HUES64 (cell line): Measurements from ENCODE around the gene CHN1.

Source experiments
- H3K27ac ChIP-seq: 2 replicates; pipeline ENCODE4 v1.7.0; 2013; ENCODE audit warnings: low read depth, low read length, inconsistent platforms
- H3K27me3 ChIP-seq: 2 replicates; pipeline ENCODE4 v1.6.1; 2013; ENCODE audit warnings: mild to moderate bottlenecking, low read length; ENCODE audit not compliant: insufficient read depth
- H3K36me3 ChIP-seq: 2 replicates; pipeline ENCODE4 v1.6.1; 2013; ENCODE audit warnings: mild to moderate bottlenecking, low read length; ENCODE audit not compliant: insufficient read depth
- H3K4me1 ChIP-seq: 2 replicates; pipeline ENCODE4 v1.6.1; 2013; ENCODE audit warnings: mild to moderate bottlenecking, low read length, moderate library complexity; ENCODE audit not compliant: insufficient read depth
- H3K4me3 ChIP-seq: 2 replicates; pipeline ENCODE4 v1.5.1; 2013; ENCODE audit warnings: mild to moderate bottlenecking, low read length, moderate library complexity
- H3K9ac ChIP-seq: 2 replicates; pipeline ENCODE4 v1.6.1; 2013; ENCODE audit warnings: mild to moderate bottlenecking, low read depth, low read length
- H3K9me3 ChIP-seq: 2 replicates; pipeline ENCODE4 v1.6.1; 2013; ENCODE audit warnings: low read depth, low read length; ENCODE audit not compliant: insufficient read depth
- WGBS: fragments of 150-250, 120-280 bp; methylation state at CpG from one replicate; pipeline ENCODE4 v1.1.7; 2013; ENCODE audit warnings: missing lambda C conversion rate; 5-methylcytosine and 5-hydroxymethylcytosine counted together

Gene CHN1

DNA sequence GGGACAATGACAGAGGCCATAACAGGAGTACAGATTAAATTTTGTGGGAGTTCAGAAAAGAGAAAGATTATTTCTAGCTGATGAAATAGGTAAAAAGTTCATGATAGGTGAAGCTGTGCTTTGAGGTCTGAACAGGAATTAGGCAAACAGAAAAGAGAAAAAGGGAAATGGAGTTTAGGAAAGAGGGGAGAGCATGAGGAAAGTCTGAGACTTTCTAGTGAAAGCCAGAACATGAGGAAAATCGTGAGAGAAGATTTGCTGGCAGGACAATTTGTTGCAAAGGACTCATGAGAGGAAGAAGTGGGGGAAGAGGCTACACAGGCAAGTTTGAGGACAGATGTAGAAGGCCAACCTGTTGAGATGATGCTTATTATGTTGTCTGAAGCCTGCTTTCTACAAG is 6.3 kb upstream of the CHN1 start:
- H3K4me1 ChIP-seq = peaks cover 16% of the 10 kb centered on the region
- no peak overlapping the region for H3K9ac ChIP-seq
- no peaks in the 10 kb centered on the region for H3K36me3 ChIP-seq
- no peak overlapping the region for H3K4me3 ChIP-seq
- WGBS = 75% methylated on average over 1 of the region's 1 CpG
- no peaks in the 10 kb centered on the region; the same call in 1 of the 2 replicates for H3K9me3 ChIP-seq
- H3K27ac ChIP-seq = no peak overlapping the region; the same call in 1 of the 2 replicates
- H3K27me3 ChIP-seq = no peaks in the 10 kb centered on the region

DNA sequence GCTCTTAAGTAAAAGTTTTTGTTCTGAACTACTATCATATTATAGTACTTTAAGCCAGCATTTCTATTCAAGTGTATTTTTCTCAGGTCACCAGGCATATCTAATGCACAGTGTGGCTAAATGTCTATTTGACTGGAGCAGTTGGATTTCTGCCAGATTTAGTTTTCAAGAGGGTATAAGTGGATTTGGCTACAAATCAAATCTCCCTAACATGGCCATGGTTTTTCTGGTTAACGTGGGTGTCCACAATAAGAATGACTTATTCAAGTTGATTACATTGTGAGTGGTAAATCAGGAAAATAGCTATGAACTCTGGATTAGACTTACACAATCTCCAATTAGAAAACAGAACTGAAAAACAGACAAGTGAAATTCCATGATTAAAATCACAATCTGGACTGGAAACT is 5.7 kb upstream of the CHN1 start:
- whole genome bisulfite sequencing = 80% methylated on average over 1 of the region's 1 CpG

DNA sequence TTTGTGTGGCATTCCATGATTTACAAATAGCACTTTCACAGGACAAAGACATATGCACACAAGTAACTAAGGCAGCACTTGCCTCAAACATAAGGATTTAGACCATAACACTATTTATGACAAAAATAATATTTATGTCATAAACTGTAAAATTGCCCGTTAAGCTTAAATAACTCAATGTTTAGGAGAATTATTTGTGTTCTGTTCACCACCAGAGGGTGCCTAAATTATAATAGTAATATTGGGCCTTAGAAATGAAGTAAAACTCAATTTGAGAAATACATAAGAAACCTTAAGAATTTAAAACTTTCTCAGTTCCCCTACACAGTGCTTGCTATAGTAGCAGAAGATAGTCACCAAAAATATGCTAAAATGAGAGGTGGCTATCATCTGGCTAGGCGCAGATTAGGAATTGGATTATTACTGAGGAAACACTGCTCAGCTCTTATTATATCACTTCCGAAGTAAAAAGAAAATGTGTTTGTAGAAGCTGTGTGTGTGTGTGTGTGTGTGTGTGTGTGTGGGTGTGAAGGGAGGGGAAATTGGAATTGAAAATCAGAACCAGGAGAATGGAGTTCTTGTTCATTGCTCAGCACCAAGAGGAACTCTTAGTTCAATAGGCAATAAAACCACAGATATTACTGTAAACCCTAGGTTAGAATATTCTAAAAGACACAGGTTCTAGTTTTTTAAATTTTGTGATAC is 4.9 kb upstream of the CHN1 start:
- Histone ChIP-seq H3K4me1 (peaks cover 25% of the 10 kb centered on the region), H3K4me3 (no peak overlapping the region), H3K27ac (no peak overlapping the region), H3K9ac (no peak overlapping the region), H3K9me3 (no peaks in the 10 kb centered on the region; the same call in 1 of the 2 replicates), H3K36me3 (no peaks in the 10 kb centered on the region), H3K27me3 (no peaks in the 10 kb centered on the region)
- WGBS = 87% methylated on average over 3 of the region's 3 CpGs

More for the DNA sequence above, 5.7 kb upstream of the CHN1 start:
- no peak overlapping the region for H3K9ac ChIP-seq
- no peak overlapping the region for H3K27ac ChIP-seq
- H3K36me3 ChIP-seq = no peaks in the 10 kb centered on the region
- no peak overlapping the region for H3K4me3 ChIP-seq
- no peaks in the 10 kb centered on the region; the same call in 1 of the 2 replicates for H3K9me3 ChIP-seq
- no peaks in the 10 kb centered on the region for H3K27me3 ChIP-seq
- peaks cover 23% of the 10 kb centered on the region for H3K4me1 ChIP-seq

DNA sequence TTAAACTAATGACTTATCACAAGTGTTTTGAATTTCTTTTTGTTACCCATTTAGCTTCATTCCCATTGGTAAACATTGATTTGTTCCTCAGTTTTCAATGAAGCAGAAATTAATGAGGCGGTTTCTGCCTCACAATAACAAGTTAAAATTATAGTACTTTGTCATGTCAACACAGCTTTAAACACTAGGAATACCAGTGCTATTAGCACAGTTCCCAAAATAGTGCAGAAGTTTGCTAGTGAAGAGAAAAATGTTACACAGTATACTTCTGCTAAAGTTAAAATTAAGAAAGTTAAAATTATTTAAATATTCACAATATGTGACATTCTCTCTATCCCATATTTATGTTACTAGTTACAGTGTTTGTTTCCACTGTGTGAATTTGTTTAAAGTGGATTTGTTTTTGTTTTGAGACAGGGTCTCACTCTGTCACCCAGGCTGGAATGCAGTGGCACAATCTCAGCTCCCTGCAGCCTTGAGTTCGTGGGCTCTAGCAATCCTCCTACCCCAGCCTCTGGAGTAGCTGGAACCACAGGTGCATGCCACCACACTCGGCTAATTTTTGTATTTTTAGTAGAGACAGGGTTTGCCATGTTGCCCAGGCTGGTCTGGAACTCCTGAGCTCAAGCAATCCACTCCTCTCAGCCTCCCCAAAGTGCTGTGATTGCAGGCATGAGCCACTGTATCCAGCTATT is 3.8 kb upstream of the CHN1 start:
- WGBS = 90% methylated on average over 3 of the region's 3 CpGs
- no peaks in the 10 kb centered on the region for H3K9me3 ChIP-seq
- H3K4me3 ChIP-seq = no peak overlapping the region
- no peaks in the 10 kb centered on the region for H3K27me3 ChIP-seq
- H3K36me3 ChIP-seq = no peaks in the 10 kb centered on the region
- no peak overlapping the region for H3K9ac ChIP-seq
- no peak overlapping the region for H3K27ac ChIP-seq
- H3K4me1 ChIP-seq = peaks cover 28% of the 10 kb centered on the region

DNA sequence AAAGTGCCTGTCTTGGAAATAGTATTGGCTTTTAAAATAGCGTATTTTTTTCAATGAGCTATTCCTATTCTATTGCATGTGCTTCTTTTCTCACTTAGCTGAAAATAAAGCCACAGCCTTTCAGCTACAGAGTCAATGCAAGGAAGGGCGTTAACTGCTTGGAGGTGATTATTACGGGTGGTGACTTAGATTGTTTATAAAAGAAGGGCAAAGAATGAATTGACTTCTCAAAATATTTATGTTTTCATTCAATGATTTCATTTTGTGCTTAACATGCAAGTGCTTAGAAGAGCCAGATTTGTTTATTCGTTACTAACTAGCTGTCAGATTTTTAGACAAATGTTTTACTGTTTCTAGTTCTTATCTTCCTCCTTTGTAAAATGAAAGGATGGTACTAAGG is 2.8 kb upstream of the CHN1 start:
- WGBS = 74% methylated on average over 3 of the region's 4 CpGs
- H3K36me3 ChIP-seq = no peaks in the 10 kb centered on the region
- H3K27me3 ChIP-seq = no peaks in the 10 kb centered on the region
- no peak overlapping the region for H3K9ac ChIP-seq
- H3K4me3 ChIP-seq = no peak overlapping the region
- peaks cover 37% of the 10 kb centered on the region for H3K4me1 ChIP-seq
- H3K27ac ChIP-seq = no peak overlapping the region
- H3K9me3 ChIP-seq = no peaks in the 10 kb centered on the region

DNA sequence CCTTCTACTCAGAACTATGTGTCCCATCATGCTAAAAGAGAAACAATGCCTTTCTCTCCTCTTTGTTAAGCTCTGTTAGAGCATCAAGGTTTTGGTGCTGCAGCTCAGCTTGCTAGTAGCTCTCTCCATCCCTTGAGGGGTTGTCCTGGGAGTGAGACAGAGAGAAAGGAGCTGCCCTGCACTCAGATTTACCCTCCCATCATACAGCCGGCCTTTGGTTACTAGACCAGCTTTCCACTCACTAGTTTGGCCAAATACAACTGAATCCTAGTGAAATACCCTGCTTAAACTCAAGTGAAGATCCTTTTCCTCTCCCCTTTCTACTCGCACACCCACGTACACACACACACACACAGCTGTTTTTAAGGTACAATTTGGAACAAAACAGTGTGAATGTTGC is 2.3 kb upstream of the CHN1 start:
- Histone ChIP-seq H3K36me3 (no peaks in the 10 kb centered on the region), H3K9ac (no peak overlapping the region), H3K27me3 (no peaks in the 10 kb centered on the region), H3K4me1 (peaks cover 42% of the 10 kb centered on the region), H3K9me3 (no peaks in the 10 kb centered on the region), H3K4me3 (no peak overlapping the region), H3K27ac (no peak overlapping the region)
- WGBS = 61% methylated on average over 3 of the region's 3 CpGs

DNA sequence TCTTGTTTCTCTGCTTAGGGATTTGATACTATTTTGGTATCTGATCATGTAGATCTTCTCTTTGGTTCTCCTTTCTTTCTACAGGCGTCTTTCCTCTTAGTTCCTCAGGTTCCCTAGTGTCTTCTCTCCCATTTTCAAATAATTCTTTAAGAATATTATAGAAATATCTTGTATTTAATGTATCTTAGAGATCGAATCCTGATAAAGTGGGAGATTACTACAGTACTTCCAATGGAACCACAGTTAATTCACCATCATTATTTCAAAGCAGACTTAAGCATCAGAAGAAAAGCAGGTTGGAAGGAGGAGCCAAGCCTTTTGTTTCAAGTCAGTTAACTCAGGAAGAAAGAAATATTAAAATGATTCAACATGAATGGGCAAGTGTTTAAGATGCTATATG is 1.1 kb upstream of the CHN1 start:
- Histone ChIP-seq H3K4me3 (peak overlapping the region; percentile 92), H3K27me3 (no peaks in the 10 kb centered on the region)
- no CpG with 5 or more reads among the region's 2 CpGs for WGBS

DNA sequence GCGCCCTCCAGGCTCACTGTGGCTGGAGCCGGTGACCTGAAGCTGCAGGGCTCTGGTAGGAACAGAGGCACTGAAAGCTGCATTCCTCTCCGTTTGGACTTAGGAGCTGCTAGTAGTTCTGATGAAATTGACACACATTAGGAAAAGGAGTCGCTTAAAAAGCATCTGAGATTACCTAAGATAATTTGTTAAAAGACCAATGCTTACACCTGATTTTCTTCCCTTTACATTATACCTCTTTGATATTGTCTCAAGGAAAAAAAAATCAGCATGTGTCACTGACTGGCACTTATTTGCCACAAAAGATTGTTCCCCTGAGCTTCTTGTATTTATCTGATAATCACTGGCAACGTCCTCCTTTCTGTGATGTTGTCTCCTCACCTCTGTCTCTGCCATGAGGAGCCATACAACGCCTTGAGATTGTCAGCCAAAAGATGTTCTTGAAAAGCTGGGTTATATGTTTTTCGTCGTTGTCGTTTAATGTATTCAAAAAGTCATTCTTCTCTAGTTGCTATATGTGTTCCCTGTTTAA is 618 bp upstream of the CHN1 start:
- Histone ChIP-seq H3K9ac (peak overlapping the region; percentile 95), H3K4me1 (peaks cover 50% of the 10 kb centered on the region), H3K27ac (peak overlapping the region; percentile 92; the same call in 1 of the 2 replicates), H3K9me3 (no peaks in the 10 kb centered on the region), H3K36me3 (no peaks in the 10 kb centered on the region), H3K27me3 (no peaks in the 10 kb centered on the region), H3K4me3 (peak overlapping the region; percentile 92)
- 23% methylated on average over 9 of the region's 9 CpGs for WGBS

More for the DNA sequence above, 1.1 kb upstream of the CHN1 start:
- Histone ChIP-seq H3K36me3 (no peaks in the 10 kb centered on the region), H3K27ac (no peak overlapping the region), H3K9me3 (no peaks in the 10 kb centered on the region), H3K4me1 (peaks cover 50% of the 10 kb centered on the region), H3K9ac (no peak overlapping the region)

DNA sequence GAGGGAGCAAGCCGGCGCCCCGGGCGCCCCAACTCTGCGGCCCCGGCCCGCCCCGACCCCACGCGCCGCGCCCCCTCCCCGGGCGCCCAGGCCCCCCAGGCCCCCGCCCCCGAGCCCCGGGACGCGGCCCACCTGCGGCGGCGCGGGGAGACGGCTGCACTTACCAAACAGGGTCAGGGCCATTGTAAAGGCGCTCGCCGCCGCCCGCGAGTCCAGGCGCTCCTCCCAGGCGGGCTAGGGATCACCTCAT is 526 bp downstream of the CHN1 start:
- H3K4me3 ChIP-seq = peak overlapping the region; percentile 92
- peak overlapping the region; percentile 92 for H3K27ac ChIP-seq
- H3K36me3 ChIP-seq = no peaks in the 10 kb centered on the region
- H3K9ac ChIP-seq = peak overlapping the region; percentile 95
- peaks cover 50% of the 10 kb centered on the region for H3K4me1 ChIP-seq
- no peaks in the 10 kb centered on the region for H3K27me3 ChIP-seq
- WGBS = under 1% methylated on average over 32 of the region's 32 CpGs
- H3K9me3 ChIP-seq = no peaks in the 10 kb centered on the region

DNA sequence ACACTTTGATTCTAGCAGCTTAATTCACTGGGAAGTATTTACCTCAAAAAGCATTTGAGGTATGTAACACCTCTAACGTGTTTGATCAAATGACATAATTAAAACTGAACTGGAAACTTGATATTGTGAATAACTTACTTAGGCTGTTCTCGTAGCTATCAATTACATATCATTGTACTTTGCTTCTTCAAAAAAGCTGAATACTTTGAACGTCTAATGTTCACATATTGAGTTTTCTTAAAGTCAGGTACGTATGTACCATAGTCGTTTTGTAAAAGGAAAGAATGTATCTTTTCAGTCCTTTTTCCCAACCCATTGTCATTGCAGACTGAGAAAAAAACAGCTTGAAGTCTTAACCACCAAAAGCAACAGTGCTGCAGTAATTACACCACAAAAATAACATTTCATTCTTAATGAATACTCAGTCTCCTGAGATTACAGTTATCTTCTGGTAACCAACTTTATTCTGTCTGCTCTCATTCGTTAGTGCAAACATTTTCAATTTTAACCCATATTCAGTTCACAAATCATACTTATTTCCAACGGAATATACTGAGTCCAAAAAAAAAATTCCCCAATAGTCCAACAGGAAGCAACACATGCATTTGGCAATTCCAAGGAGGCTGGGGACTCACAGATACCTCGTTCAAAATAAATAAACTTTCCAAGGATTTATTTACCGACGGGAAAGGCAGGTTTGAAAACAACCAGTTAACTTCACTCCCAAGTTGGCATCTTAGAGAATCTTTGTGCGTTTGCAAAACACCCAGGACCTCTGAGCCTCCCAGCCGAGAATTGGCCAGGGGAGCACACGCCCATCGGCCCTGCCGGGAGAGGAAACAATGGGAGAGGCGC is 1.1 kb downstream of the CHN1 start:
- Histone ChIP-seq H3K27me3 (no peaks in the 10 kb centered on the region), H3K36me3 (no peaks in the 10 kb centered on the region), H3K27ac (peak overlapping the region; percentile 92; the same call in 1 of the 2 replicates), H3K9ac (peak overlapping the region; percentile 74), H3K4me1 (peaks cover 51% of the 10 kb centered on the region), H3K4me3 (peak overlapping the region; percentile 92), H3K9me3 (no peaks in the 10 kb centered on the region)
- WGBS = 2% methylated on average over 13 of the region's 16 CpGs
